Measurements from ENCODE around the gene PSMD8. TPM values are rescaled to one million over a fixed set of nuclear protein-coding genes. Genes with fewer than 3 reads are reported as not detected.

The PSMD8 gene
- total and polyA plus RNA-seq, 2 donors (not counting 3 experiments of a cell fraction or from before 2014, with no cell fraction given), result 203 to 543 TPM

DNA sequence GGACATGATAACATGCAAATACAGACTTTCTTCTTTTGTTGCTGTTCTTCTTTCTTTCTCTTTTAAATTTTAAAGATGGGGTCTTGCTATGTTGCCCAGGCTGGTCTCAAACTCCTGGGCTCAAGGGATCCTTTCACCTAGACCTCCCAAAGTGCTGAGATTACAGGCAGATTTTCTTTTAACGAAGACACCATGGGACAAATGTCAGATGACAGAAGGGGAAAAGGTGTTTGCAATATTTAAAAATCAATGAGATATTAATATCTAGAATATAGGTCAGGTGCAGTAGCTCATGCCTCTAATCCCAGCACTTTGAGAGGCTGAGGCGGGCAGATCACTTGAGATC lies 55.4 kb downstream of the PSMD8 start:
- ChIA-PET POLR2A (no interaction called here), CTCF (interaction anchor here (0.7 kb wide), 1 partner anchor 14 kb away, joined by 4 read pairs; no protein-coding TSS in a partner anchor)
- dilution Hi-C loops (cut with MboI; ENCODE audit: extremely low pct_ligation_motif_present, low sequenced_read_pairs) (no loop called here), intact Hi-C loops (cut with micrococcal nuclease) (no loop called here)
- Histone ChIP-seq H3K27me3 (ENCODE audit: control insufficient read depth in 2 of 2, insufficient read depth in 2 of 2, low read length in 2 of 2) (peaks cover 4 to 5% of the 10 kb centered on the region in 2 experiments), H4K20me1 (replicated peaks; ENCODE audit: control insufficient read depth, extremely low read depth, insufficient read depth, low read length) (no peaks in the 10 kb centered on the region), H3K9me1 (replicated peaks; ENCODE audit: control insufficient read depth, extremely low read depth, insufficient read depth, low read length) (no peaks in the 10 kb centered on the region), H3K9ac (replicated peaks; ENCODE audit: extremely low read depth, insufficient read depth, low read length) (no peak overlapping the region), H3K36me3 (ENCODE audit: control insufficient read depth in 2 of 2, extremely low read depth in 1 of 2, insufficient read depth in 2 of 2, low read length in 2 of 2) (no peaks in the 10 kb centered on the region), H3K4me2 (ENCODE audit: insufficient read depth, low read length) (no peak overlapping the region), H3K4me3 (replicated peaks in 1 of 3; ENCODE audit: insufficient read depth in 1 of 3, low read depth in 1 of 3, low read length in 3 of 3) (no peak overlapping the region), H3K27ac (ENCODE audit: insufficient read depth, low read depth, low read length) (no peak overlapping the region), H3K4me1 (ENCODE audit: control insufficient read depth, extremely low read depth, insufficient read depth, low read length) (no peaks in the 10 kb centered on the region), H2AFZ (ENCODE audit: low read depth, low read length) (no peak overlapping the region), H3K9me3 (replicated peaks; ENCODE audit: control insufficient read depth, insufficient read depth, low read length) (no peaks in the 10 kb centered on the region), H3K79me2 (ENCODE audit: control insufficient read depth, insufficient read depth, low read length) (no peaks in the 10 kb centered on the region)
- no peak for FAIRE-seq
- no peak for TF ChIP-seq JUN (IDR thresholded peaks at IDR 0.05; ENCODE audit: borderline replicate concordance, insufficient read depth, insufficient read length, low read depth)
- no peak for DNase-seq (ENCODE audit: low read depth, low spot score)
- BruUV-seq (replicated peaks), result no TSS peak

DNA sequence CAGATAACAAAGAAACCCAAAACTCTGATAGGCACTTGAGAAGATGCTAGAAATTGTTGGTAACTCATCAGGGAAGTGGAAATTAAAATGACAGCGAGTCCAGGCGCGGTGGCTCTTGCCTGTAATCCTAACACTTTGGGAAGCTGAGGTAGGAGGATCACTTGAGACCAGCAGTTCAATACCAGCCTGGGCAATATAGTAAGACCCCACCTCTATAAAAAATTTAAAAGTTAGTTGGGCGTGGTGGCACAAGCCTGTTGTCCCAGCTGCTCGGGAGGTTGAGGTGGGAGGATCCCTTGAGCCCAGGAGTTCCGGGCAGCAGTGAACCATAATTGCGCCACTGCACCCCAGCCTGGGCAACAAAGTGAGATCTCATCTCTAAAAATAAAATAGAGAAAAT lies 56.6 kb downstream of the PSMD8 start:
- Histone ChIP-seq H3K27me3 (ENCODE audit: control insufficient read depth in 2 of 2, insufficient read depth in 2 of 2, low read length in 2 of 2) (peaks cover 4 to 5% of the 10 kb centered on the region in 2 experiments), H2AFZ (ENCODE audit: low read depth, low read length) (no peak overlapping the region), H3K9ac (replicated peaks; ENCODE audit: extremely low read depth, insufficient read depth, low read length) (no peak overlapping the region), H4K20me1 (replicated peaks; ENCODE audit: control insufficient read depth, extremely low read depth, insufficient read depth, low read length) (no peaks in the 10 kb centered on the region), H3K4me2 (ENCODE audit: insufficient read depth, low read length) (no peak overlapping the region), H3K36me3 (ENCODE audit: control insufficient read depth in 2 of 2, extremely low read depth in 1 of 2, insufficient read depth in 2 of 2, low read length in 2 of 2) (no peaks in the 10 kb centered on the region), H3K9me1 (replicated peaks; ENCODE audit: control insufficient read depth, extremely low read depth, insufficient read depth, low read length) (no peaks in the 10 kb centered on the region), H3K27ac (ENCODE audit: insufficient read depth, low read depth, low read length) (no peak overlapping the region), H3K4me3 (replicated peaks in 1 of 3; ENCODE audit: insufficient read depth in 1 of 3, low read depth in 1 of 3, low read length in 3 of 3) (no peak overlapping the region), H3K9me3 (replicated peaks; ENCODE audit: control insufficient read depth, insufficient read depth, low read length) (no peaks in the 10 kb centered on the region), H3K4me1 (ENCODE audit: control insufficient read depth, extremely low read depth, insufficient read depth, low read length) (no peaks in the 10 kb centered on the region), H3K79me2 (ENCODE audit: control insufficient read depth, insufficient read depth, low read length) (no peaks in the 10 kb centered on the region)
- dilution Hi-C loops (cut with MboI; ENCODE audit: extremely low pct_ligation_motif_present, low sequenced_read_pairs) (no loop called here), intact Hi-C loops (cut with micrococcal nuclease) (no loop called here)
- DNase-seq (ENCODE audit: low read depth, low spot score), result no peak
- no peak for FAIRE-seq
- no peak for TF ChIP-seq MYC (IDR thresholded peaks at IDR 0.05; ENCODE audit: low read depth, low read length)
- TF ChIP-seq, protein P1, sequence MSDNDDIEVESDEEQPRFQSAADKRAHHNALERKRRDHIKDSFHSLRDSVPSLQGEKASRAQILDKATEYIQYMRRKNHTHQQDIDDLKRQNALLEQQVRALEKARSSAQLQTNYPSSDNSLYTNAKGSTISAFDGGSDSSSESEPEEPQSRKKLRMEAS (IDR thresholded peaks at IDR 0.05; ENCODE audit: insufficient read depth, insufficient read length), result no peak
- TF ChIP-seq POLR2AphosphoS5 (IDR thresholded peaks at IDR 0.05; ENCODE audit: insufficient read depth, low read depth, low read length), result no peak
- TF ChIP-seq GATA2 (IDR thresholded peaks at IDR 0.05; ENCODE audit: insufficient read depth, insufficient read length, low read depth, low read length), result no peak
- TF ChIP-seq, protein P2, sequence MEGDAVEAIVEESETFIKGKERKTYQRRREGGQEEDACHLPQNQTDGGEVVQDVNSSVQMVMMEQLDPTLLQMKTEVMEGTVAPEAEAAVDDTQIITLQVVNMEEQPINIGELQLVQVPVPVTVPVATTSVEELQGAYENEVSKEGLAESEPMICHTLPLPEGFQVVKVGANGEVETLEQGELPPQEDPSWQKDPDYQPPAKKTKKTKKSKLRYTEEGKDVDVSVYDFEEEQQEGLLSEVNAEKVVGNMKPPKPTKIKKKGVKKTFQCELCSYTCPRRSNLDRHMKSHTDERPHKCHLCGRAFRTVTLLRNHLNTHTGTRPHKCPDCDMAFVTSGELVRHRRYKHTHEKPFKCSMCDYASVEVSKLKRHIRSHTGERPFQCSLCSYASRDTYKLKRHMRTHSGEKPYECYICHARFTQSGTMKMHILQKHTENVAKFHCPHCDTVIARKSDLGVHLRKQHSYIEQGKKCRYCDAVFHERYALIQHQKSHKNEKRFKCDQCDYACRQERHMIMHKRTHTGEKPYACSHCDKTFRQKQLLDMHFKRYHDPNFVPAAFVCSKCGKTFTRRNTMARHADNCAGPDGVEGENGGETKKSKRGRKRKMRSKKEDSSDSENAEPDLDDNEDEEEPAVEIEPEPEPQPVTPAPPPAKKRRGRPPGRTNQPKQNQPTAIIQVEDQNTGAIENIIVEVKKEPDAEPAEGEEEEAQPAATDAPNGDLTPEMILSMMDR (IDR thresholded peaks at IDR 0.05; ENCODE audit: extremely low read depth in 1 of 2, insufficient read depth in 1 of 2, low read depth in 1 of 2, low read length in 2 of 2), result no peak
- TF ChIP-seq JUN (IDR thresholded peaks at IDR 0.05; ENCODE audit: borderline replicate concordance, insufficient read depth, insufficient read length, low read depth), result no peak
- TF ChIP-seq POLR2A (IDR thresholded peaks at IDR 0.05; ENCODE audit: low read depth, low read length), result no peak
- no peak for TF ChIP-seq FOS (IDR thresholded peaks at IDR 0.05; ENCODE audit: borderline replicate concordance, insufficient read depth, low read length)
- no peak for TF ChIP-seq EZH2 (IDR thresholded peaks at IDR 0.05; ENCODE audit: borderline replicate concordance, low read depth, low read length, severe bottlenecking)
- ChIA-PET CTCF (no interaction called here), POLR2A (no interaction called here)
- BruUV-seq (replicated peaks), result no TSS peak
